ENCODE measurements around the gene NUDT7.

GRCh38 chr16:77784441-77785372, 62.4 kb downstream of the NUDT7 start:
- no peak for TF ChIP-seq EZH2 (IDR thresholded peaks at IDR 0.05; ENCODE audit: borderline replicate concordance, low read length)
- TF ChIP-seq CTCF (conservative IDR thresholded peaks at IDR 0.05 in 1 of 2, IDR thresholded peaks at IDR 0.05 in 1 of 2; ENCODE audit: extremely low read depth in 1 of 2, insufficient read depth in 1 of 2, low read depth in 1 of 2, low read length in 2 of 2) = peak; percentile 24 to 34

Data from mammary epithelial cell (primary cell).